Endothelial cell of umbilical vein (primary cell): ENCODE measurements around the gene TMEM178B. TPM values are rescaled to one million over a fixed set of nuclear protein-coding genes. Genes with fewer than 3 reads are reported as not detected.

ENCODE experiments used
- BruUV-seq: library from RNA; stranded (reverse); fragments of 400-500 nt; replicated peaks from 2 replicates; lab custom pipeline; 2021; lab: Mats Ljungman, UMichigan
- CTCF ChIA-PET: fragments of 300-600, 350-600 bp; sonication (Branson Sonifier 250); formaldehyde crosslinking; loops from one replicate; lab custom pipeline; 2021; ENCODE audit warnings: antibody characterized with exemption, inconsistent platforms; lab: Charles Lee
- POLR2A ChIA-PET: fragments of 300-600, 350-600 bp; sonication (Branson Sonifier 250); formaldehyde crosslinking; loops from one replicate; lab custom pipeline; 2021; ENCODE audit warnings: antibody characterized with exemption, inconsistent platforms; lab: Charles Lee
- DNase-seq: peaks from one replicate; pipeline ENCODE4 v3.0.0-alpha.2; 2011; ENCODE audit warnings: low read depth, low spot score
- FAIRE-seq: peaks from 2 replicates; lab custom pipeline; 2011; peaks lifted over from hg19 to GRCh38; lab: Jason Lieb, UNC
- H2AFZ ChIP-seq: 2 replicates; pipeline ENCODE4 v1.6.0; 2012; ENCODE audit warnings: low read depth, low read length, control low read depth, inconsistent platforms
- H3K27ac ChIP-seq: 2 replicates; pipeline ENCODE4 v1.5.1; 2011; ENCODE audit warnings: low read depth, mild to moderate bottlenecking, control low read depth, low read length, moderate library complexity; ENCODE audit not compliant: insufficient read depth
- H3K27me3 ChIP-seq, 2 experiments: 2 replicates each; pipeline versions ENCODE4 v1.6.0 to v1.6.1; 2011; ENCODE audit warnings: low read length in 2 of 2, mixed read lengths in 1 of 2; ENCODE audit not compliant: control insufficient read depth in 2 of 2, insufficient read depth in 2 of 2
- H3K36me3 ChIP-seq, 2 experiments: 2 replicates in 1 of 2; 3 replicates in 1 of 2; pipeline ENCODE4 v1.5.1; 2011; ENCODE audit warnings: low read length in 2 of 2, mild to moderate bottlenecking in 1 of 2, moderate library complexity in 1 of 2; ENCODE audit not compliant: control insufficient read depth in 2 of 2, insufficient read depth in 2 of 2; ENCODE audit errors: extremely low read depth in 1 of 2
- H3K4me1 ChIP-seq: 3 replicates; pipeline ENCODE4 v1.5.1; 2011; ENCODE audit warnings: mild to moderate bottlenecking, low read length; ENCODE audit not compliant: control insufficient read depth, insufficient read depth; ENCODE audit errors: extremely low read depth
- H3K4me2 ChIP-seq: 2 replicates; pipeline ENCODE4 v1.6.1; 2011; ENCODE audit warnings: low read length, control low read depth, mixed read lengths; ENCODE audit not compliant: insufficient read depth
- H3K4me3 ChIP-seq, 3 experiments: fragments of 200-600 bp in 1 of 3; sonication (generic), shearing (Covaris generic) in 1 of 3; replicated peaks in 1 of 3; 2 replicates each; pipeline ENCODE4 v1.5.1; 2011 to 2016; ENCODE audit warnings: control low read depth in 3 of 3, low read length in 3 of 3, mild to moderate bottlenecking in 2 of 3, inconsistent platforms in 1 of 3, low read depth in 1 of 3, moderate library complexity in 1 of 3; ENCODE audit not compliant: insufficient read depth in 1 of 3
- H3K79me2 ChIP-seq: 2 replicates; pipeline ENCODE4 v1.6.0; 2012; ENCODE audit warnings: low read length, inconsistent platforms; ENCODE audit not compliant: control insufficient read depth, insufficient read depth
- H3K9ac ChIP-seq: replicated peaks from 2 replicates; pipeline ENCODE3; 2011; ENCODE audit warnings: low read length, control low read depth; ENCODE audit not compliant: insufficient read depth; ENCODE audit errors: extremely low read depth
- H3K9me1 ChIP-seq: replicated peaks from 3 replicates; pipeline ENCODE4 v1.6.0; 2011; ENCODE audit warnings: mild to moderate bottlenecking, low read length; ENCODE audit not compliant: control insufficient read depth, insufficient read depth; ENCODE audit errors: extremely low read depth
- H3K9me3 ChIP-seq: replicated peaks from 2 replicates; pipeline ENCODE4 v1.5.1; 2012; ENCODE audit warnings: low read length, inconsistent platforms; ENCODE audit not compliant: control insufficient read depth, insufficient read depth
- H4K20me1 ChIP-seq: replicated peaks from 2 replicates; pipeline ENCODE3; 2011; ENCODE audit warnings: mild to moderate bottlenecking, low read length; ENCODE audit not compliant: control insufficient read depth, insufficient read depth; ENCODE audit errors: extremely low read depth
- EZH2 ChIP-seq: IDR thresholded peaks from 2 replicates; pipeline ENCODE4 v1.6.1; 2012; ENCODE audit warnings: borderline replicate concordance, low read depth, mild to moderate bottlenecking, moderate library complexity, low read length, inconsistent platforms; ENCODE audit not compliant: severe bottlenecking
- FOS ChIP-seq: IDR thresholded peaks from 2 replicates; pipeline ENCODE4 v1.6.1; 2011; ENCODE audit warnings: mild to moderate bottlenecking, low read length, moderate library complexity, borderline replicate concordance; ENCODE audit not compliant: insufficient read depth
- GATA2 ChIP-seq: IDR thresholded peaks from 2 replicates; pipeline ENCODE4 v1.7.0; 2011; ENCODE audit warnings: low read depth, mild to moderate bottlenecking, moderate library complexity, mixed read lengths, low read length; ENCODE audit not compliant: insufficient read length, insufficient read depth
- JUN ChIP-seq: IDR thresholded peaks from 2 replicates; pipeline ENCODE4 v1.6.1; 2011; ENCODE audit warnings: borderline replicate concordance, low read depth; ENCODE audit not compliant: insufficient read length, insufficient read depth
- MAX ChIP-seq: IDR thresholded peaks from 2 replicates; pipeline ENCODE4 v1.6.1; 2011; ENCODE audit not compliant: insufficient read depth, insufficient read length
- MYC ChIP-seq: IDR thresholded peaks from one replicate; pipeline ENCODE4 v1.6.1; 2011; ENCODE audit warnings: mild to moderate bottlenecking, low read depth, low read length
- POLR2A ChIP-seq: IDR thresholded peaks from 2 replicates; pipeline ENCODE4 v1.6.1; 2012; ENCODE audit warnings: low read depth, mild to moderate bottlenecking, control low read depth, low read length
- POLR2AphosphoS5 ChIP-seq: IDR thresholded peaks from 2 replicates; pipeline ENCODE4 v1.6.1; 2012; ENCODE audit warnings: low read depth, mild to moderate bottlenecking, control low read depth, low read length, moderate library complexity; ENCODE audit not compliant: insufficient read depth
- dilution Hi-C: fragments of 300-500 bp; cut with MboI; formaldehyde crosslinking; loops from one replicate; pipeline ENCODE4 v1.15.0; 2019; ENCODE audit warnings: low sequenced_read_pairs; ENCODE audit not compliant: extremely low pct_ligation_motif_present
- intact Hi-C: fragments of 100-400 bp; cut with micrococcal nuclease; formaldehyde crosslinking; loops from one replicate; pipeline ENCODE4 v1.10.0; 2022
- polyA plus RNA-seq, 4 experiments: library from polyadenylated mRNA; depleted of rRNA in 3 of 4; stranded (reverse) in 3 of 4; unstranded in 1 of 4; fragments of >200 nt; gene quantifications; 2 replicates each; pipeline versions ENCODE4 v1.2.1 to v1.2.3, GENCODE V29; 2011 to 2012; ENCODE audit warnings: missing spikeins in 1 of 4
- total RNA-seq: library from RNA; stranded (reverse); gene quantifications from 2 replicates; pipeline ENCODE4 v1.2.3, GENCODE V29; 2021
- TF ChIP-seq, protein P1 (sequence below), 2 donors: IDR thresholded peaks; 1 replicate in 1 of 2; 2 replicates in 1 of 2; pipeline ENCODE4 v1.5.1; 2011; ENCODE audit warnings: low read length in 2 of 2, mild to moderate bottlenecking in 2 of 2, moderate library complexity in 2 of 2, control low read depth in 1 of 2, inconsistent platforms in 1 of 2, low read depth in 1 of 2; ENCODE audit not compliant: insufficient read depth in 1 of 2; ENCODE audit errors: extremely low read depth in 1 of 2

TMEM178B gene
- total and polyA plus RNA-seq, 2 donors (not counting 3 experiments of a cell fraction or from before 2014, with no cell fraction given) = not detected

DNA sequence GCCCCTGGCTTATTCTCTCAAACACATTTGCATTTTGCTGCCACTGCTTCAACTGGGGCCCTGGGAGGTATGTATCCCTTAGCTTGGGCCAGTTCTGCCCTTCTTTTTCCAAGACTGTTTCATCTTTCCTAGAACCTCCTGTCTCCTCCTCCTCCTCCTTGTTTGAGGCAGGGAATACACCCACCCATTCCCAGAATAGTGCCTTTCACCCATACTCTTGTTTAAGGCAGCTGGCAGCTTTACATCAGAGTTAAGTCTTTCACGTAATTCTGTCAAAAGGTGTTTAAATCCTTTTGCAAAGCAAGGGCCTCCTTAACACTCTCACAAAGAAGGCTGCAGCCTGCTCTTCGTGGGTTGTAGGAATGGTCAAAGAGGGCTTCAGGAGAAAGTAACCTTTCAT is 326.5 kb downstream of the TMEM178B start:
- Histone ChIP-seq H2AFZ (no peak overlapping the region), H3K4me1 (no peaks in the 10 kb centered on the region), H3K27ac (no peak overlapping the region), H3K36me3 (no peaks in the 10 kb centered on the region), H3K27me3 (no peaks in the 10 kb centered on the region), H3K79me2 (no peaks in the 10 kb centered on the region), H3K4me2 (no peak overlapping the region), H3K9me1 (no peaks in the 10 kb centered on the region), H3K9me3 (no peaks in the 10 kb centered on the region), H4K20me1 (no peaks in the 10 kb centered on the region), H3K4me3 (no peak overlapping the region), H3K9ac (no peak overlapping the region)
- POLR2A ChIA-PET = no interaction called here
- CTCF ChIA-PET = no interaction called here
- BruUV-seq = no TSS peak
- DNase-seq = no peak
- FAIRE-seq = no peak
- intact Hi-C loops = no loop called here
- dilution Hi-C loops = no loop called here
- TF ChIP-seq, protein P1, sequence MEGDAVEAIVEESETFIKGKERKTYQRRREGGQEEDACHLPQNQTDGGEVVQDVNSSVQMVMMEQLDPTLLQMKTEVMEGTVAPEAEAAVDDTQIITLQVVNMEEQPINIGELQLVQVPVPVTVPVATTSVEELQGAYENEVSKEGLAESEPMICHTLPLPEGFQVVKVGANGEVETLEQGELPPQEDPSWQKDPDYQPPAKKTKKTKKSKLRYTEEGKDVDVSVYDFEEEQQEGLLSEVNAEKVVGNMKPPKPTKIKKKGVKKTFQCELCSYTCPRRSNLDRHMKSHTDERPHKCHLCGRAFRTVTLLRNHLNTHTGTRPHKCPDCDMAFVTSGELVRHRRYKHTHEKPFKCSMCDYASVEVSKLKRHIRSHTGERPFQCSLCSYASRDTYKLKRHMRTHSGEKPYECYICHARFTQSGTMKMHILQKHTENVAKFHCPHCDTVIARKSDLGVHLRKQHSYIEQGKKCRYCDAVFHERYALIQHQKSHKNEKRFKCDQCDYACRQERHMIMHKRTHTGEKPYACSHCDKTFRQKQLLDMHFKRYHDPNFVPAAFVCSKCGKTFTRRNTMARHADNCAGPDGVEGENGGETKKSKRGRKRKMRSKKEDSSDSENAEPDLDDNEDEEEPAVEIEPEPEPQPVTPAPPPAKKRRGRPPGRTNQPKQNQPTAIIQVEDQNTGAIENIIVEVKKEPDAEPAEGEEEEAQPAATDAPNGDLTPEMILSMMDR (IDR thresholded peaks at IDR 0.05; ENCODE audit: extremely low read depth in 1 of 2, insufficient read depth in 1 of 2, low read depth in 1 of 2, low read length in 2 of 2) = no peak
- TF ChIP-seq MAX (no peak), FOS (no peak), EZH2 (no peak), JUN (no peak), GATA2 (no peak), POLR2AphosphoS5 (no peak), POLR2A (no peak), MYC (no peak)
